PC-9 (cell line): ENCODE measurements around the gene SKI.

ENCODE experiments used
- CTCF ChIP-seq: fragments of 200-600 bp; sonication (generic); conservative IDR thresholded peaks from 2 replicates; pipeline ENCODE4 v1.6.1; 2017; ENCODE audit warnings: mixed run types, antibody characterized with exemption, mild to moderate bottlenecking, moderate library complexity
- EZH2 ChIP-seq: fragments of 200-600 bp; sonication (generic); IDR thresholded peaks from 2 replicates; pipeline ENCODE4 v1.8.0; 2017; ENCODE audit warnings: antibody characterized with exemption, low read depth

GRCh38 chr1:2209400-2210083 lies 18.6 kb upstream of the SKI start:
- no peak for TF ChIP-seq CTCF
- TF ChIP-seq EZH2: no peak
